ENCODE measurements around the gene ACSS3.
"Not testable (repeated sequence)": the region's sequence is repeated elsewhere in the genome, so short reads cannot be mapped to it uniquely, and the experiment has no call there.

ACSS3 gene

GRCh38 chr12:81209772-81210225 lies 131.9 kb downstream of the ACSS3 start:
- H3K4me3 Mint-ChIP-seq; DNase-seq; H3K27me3 Mint-ChIP-seq; H3K36me3 Mint-ChIP-seq (ENCODE audit: low read depth); ATAC-seq; H3K9me3 Mint-ChIP-seq; H3K27ac Mint-ChIP-seq; H3K4me1 Mint-ChIP-seq: not testable (repeated sequence)

DNA sequence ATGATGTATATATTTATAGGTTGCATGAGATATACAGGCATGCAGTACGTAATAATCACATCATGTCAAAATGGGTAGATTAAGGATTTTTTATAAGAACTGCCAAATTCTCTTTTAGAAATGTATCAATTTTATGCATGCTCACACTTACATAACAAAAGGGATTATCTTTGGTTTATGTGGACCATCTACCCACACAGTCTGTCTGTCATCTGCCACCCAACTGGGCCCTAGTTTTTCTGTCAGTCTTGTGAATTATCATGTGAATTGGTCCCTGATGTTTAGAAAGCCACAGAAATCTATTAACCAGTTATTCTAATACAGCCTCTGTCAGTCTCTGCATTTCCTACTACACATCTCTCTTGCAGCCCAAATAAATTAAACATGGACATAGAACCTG lies 133.4 kb downstream of the ACSS3 start:
- Mint-ChIP-seq H3K4me3 (no peak overlapping the region), H3K36me3 (ENCODE audit: low read depth) (no peaks in the 10 kb centered on the region), H3K4me1 (no peaks in the 10 kb centered on the region), H3K9me3 (no peaks in the 10 kb centered on the region), H3K27me3 (no peaks in the 10 kb centered on the region), H3K27ac (no peak overlapping the region)
- DNase-seq (no peak), ATAC-seq (no peak)

DNA sequence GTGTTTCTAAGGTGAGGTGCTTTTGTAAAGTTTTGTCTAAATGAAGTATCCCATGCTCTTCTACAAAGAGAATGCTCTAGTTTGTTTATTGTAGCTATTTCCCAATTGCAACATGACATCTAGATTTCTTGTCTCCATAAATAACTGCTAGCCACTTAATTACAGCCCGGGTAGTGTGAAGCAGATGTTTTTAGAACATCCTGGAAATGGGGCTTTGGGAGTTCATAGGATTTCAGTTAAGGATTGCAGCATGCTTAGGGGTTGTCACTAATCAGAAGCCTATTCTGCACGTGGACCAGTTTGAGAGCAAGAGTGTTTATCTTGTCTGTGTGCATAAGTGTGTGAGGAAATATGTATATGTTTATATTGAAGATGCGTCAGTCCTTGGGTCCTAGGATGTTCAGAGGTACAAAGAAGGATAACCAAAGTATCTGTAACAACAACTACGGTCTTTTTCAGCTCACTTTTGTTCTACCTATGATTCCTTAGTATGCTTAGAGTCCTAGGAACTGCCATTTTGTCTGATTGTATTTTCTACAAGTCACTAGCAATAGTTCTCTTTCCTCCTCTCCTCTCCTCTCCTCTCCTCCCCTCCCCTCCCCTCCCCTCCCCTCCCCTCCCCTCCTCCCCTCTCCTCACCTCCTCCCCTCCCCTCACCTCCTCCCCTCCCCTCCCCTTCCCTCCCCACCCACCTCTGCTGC lies 135.3 kb downstream of the ACSS3 start:
- Mint-ChIP-seq H3K27me3 (no peaks in the 10 kb centered on the region), H3K36me3 (ENCODE audit: low read depth) (no peaks in the 10 kb centered on the region), H3K27ac (no peak overlapping the region), H3K9me3 (no peaks in the 10 kb centered on the region), H3K4me1 (no peaks in the 10 kb centered on the region), H3K4me3 (no peak overlapping the region)
- DNase-seq (no peak), ATAC-seq (no peak)

- H3K9me3 Mint-ChIP-seq, result no peaks in the 10 kb centered on the region
- no peaks in the 10 kb centered on the region for H3K4me1 Mint-ChIP-seq
- no peak overlapping the region for H3K4me3 Mint-ChIP-seq
- H3K36me3 Mint-ChIP-seq (ENCODE audit: low read depth), result no peaks in the 10 kb centered on the region
- no peak overlapping the region for H3K27ac Mint-ChIP-seq
- no peak for DNase-seq
- no peaks in the 10 kb centered on the region for H3K27me3 Mint-ChIP-seq
- ATAC-seq, result no peak
Measured at GRCh38 chr12:81216739-81217138, 138.9 kb downstream of the ACSS3 start.

GRCh38 chr12:81221681-81222080 lies 143.8 kb downstream of the ACSS3 start:
- Mint-ChIP-seq H3K36me3 (ENCODE audit: low read depth) (no peaks in the 10 kb centered on the region), H3K9me3 (no peaks in the 10 kb centered on the region), H3K27ac (no peak overlapping the region), H3K27me3 (no peaks in the 10 kb centered on the region), H3K4me3 (no peak overlapping the region), H3K4me1 (no peaks in the 10 kb centered on the region)
- DNase-seq, result no peak
- no peak for ATAC-seq

DNA sequence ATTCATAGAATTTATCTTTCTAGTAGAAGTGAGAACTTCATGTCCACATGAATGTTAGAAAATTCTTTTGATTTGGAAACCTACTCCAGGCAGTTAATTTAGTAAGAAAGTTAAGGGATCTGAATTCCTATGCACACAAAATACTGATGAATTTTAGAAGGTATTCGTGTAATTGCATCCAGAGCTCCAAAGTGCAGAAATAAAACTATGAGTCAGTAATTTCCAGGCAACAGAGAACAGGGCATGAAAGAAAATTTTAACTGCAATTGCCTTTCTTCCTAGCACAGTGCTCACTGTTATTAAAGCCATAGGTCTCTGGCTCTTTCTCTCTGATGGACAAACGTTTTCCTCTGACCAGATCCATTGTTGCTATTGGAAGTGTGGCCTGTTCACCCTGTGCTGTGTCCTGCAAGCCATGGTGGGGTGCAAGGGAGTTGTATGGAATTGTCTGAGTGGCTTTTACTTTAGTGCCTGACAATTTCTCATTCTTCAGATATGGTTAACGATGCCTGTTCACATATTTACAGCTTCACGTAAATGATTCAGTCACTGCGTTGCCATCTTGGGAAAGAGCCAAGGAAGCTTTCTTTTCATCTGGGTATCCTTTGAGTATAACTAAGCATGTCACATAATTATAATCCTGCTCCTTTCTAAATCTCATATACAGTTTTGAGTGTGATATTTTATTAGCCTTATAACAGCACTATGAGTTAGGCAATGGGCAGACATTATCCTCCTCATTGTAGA lies 145.1 kb downstream of the ACSS3 start:
- DNase-seq (no peak), ATAC-seq (no peak)
- Mint-ChIP-seq H3K9me3 (no peaks in the 10 kb centered on the region), H3K27ac (no peak overlapping the region), H3K27me3 (no peaks in the 10 kb centered on the region), H3K36me3 (ENCODE audit: low read depth) (no peaks in the 10 kb centered on the region), H3K4me1 (no peaks in the 10 kb centered on the region), H3K4me3 (no peak overlapping the region)

DNA sequence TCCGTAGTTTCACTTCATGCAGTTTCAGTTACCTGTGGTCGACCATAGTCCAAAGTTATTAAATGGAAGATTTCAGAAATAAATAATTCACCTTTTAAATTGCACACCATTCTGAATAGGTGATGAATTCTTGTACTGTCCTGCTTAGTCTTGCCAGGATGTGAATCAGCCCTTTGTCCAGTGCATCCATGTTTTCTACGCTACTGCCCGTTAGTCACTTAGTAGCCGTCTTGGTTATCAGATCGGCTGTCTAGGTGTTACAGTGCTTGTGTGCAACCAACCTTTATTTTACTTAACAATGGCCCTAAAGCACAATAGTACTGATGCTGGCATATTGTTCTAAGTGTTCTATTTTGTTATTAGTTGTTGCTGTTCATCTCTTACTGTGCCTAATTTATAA lies 146.7 kb downstream of the ACSS3 start:
- Mint-ChIP-seq H3K4me3 (no peak overlapping the region), H3K36me3 (ENCODE audit: low read depth) (no peaks in the 10 kb centered on the region), H3K27ac (no peak overlapping the region), H3K9me3 (no peaks in the 10 kb centered on the region), H3K4me1 (no peaks in the 10 kb centered on the region), H3K27me3 (no peaks in the 10 kb centered on the region)
- DNase-seq (no peak), ATAC-seq (no peak)

- no peak overlapping the region for H3K27ac Mint-ChIP-seq
- no peak for ATAC-seq
- no peaks in the 10 kb centered on the region for H3K36me3 Mint-ChIP-seq (ENCODE audit: low read depth)
Measured at GRCh38 chr12:81229759-81230158, 151.9 kb downstream of the ACSS3 start.

DNA sequence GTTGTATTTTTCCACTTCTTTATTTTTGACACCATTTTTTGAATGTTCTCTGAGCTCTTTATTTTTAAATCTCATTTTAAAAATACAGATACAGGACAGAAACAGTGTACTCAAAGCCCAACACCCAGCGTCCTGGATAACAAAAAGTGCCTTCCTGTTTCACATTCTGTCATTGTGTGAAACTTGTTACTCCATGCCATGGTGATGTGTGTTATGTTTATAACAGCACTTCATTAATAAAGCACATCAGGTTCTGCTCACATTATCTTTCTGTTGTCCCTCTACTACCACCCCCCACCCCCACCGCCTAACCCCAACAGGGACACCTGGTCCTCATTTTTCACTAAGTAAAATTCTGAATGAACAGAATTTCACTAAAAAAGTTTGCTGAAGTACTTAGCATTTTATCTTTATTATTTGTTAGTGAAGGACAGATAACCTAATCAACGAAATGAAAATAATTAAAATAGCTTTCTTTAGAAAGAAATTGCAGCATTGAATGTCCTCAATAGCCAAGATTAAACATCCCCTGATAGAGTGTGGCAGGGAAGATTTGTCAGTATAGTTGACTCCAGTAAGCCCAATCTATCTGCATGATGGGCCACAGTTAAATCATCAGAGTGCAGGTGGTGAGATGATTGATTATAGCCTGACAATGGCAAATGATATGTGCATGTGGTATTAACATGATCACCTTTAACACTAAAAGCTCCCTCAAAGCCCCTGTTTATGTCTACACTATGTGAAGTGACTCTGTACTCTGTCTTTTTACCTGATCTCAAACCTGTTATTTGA lies 153.9 kb downstream of the ACSS3 start:
- no peaks in the 10 kb centered on the region for H3K27me3 Mint-ChIP-seq
- ATAC-seq (no peak), DNase-seq (no peak)
- H3K4me1 Mint-ChIP-seq, result no peaks in the 10 kb centered on the region
- H3K27ac Mint-ChIP-seq, result no peak overlapping the region
- no peak overlapping the region for H3K4me3 Mint-ChIP-seq
- no peaks in the 10 kb centered on the region for H3K9me3 Mint-ChIP-seq
- H3K36me3 Mint-ChIP-seq (ENCODE audit: low read depth), result no peaks in the 10 kb centered on the region

More at GRCh38 chr12:81229759-81230158, 151.9 kb downstream of the ACSS3 start:
- no peak overlapping the region for H3K4me3 Mint-ChIP-seq
- no peak for DNase-seq
- H3K27me3 Mint-ChIP-seq, result no peaks in the 10 kb centered on the region
- H3K9me3 Mint-ChIP-seq, result no peaks in the 10 kb centered on the region
- no peaks in the 10 kb centered on the region for H3K4me1 Mint-ChIP-seq

DNA sequence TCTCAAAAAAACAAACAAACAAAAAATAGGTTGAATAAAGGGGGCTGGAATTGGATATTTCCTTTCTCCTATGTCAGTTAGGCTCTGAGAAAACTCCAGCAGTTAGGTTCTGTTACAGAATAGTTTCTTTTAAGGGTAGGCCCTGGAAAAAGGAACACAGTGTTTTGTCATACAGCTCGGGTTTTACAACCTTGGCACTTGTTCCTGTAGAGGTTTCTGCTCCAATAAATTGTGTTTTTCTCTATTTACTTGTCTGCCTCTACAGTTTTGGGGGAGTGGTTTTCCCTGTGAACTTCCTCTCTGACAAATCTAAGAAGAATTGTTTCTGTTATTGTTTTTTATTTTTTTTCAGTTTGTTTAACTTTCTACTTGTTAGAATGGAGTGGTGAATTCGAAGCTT lies 167.6 kb downstream of the ACSS3 start:
- no peaks in the 10 kb centered on the region for H3K4me1 Mint-ChIP-seq
- H3K27ac Mint-ChIP-seq, result no peak overlapping the region
- peaks cover 14% of the 10 kb centered on the region for H3K9me3 Mint-ChIP-seq
- ATAC-seq (no peak), DNase-seq (no peak)
- no peaks in the 10 kb centered on the region for H3K36me3 Mint-ChIP-seq (ENCODE audit: low read depth)
- no peaks in the 10 kb centered on the region for H3K27me3 Mint-ChIP-seq
- no peak overlapping the region for H3K4me3 Mint-ChIP-seq

DNA sequence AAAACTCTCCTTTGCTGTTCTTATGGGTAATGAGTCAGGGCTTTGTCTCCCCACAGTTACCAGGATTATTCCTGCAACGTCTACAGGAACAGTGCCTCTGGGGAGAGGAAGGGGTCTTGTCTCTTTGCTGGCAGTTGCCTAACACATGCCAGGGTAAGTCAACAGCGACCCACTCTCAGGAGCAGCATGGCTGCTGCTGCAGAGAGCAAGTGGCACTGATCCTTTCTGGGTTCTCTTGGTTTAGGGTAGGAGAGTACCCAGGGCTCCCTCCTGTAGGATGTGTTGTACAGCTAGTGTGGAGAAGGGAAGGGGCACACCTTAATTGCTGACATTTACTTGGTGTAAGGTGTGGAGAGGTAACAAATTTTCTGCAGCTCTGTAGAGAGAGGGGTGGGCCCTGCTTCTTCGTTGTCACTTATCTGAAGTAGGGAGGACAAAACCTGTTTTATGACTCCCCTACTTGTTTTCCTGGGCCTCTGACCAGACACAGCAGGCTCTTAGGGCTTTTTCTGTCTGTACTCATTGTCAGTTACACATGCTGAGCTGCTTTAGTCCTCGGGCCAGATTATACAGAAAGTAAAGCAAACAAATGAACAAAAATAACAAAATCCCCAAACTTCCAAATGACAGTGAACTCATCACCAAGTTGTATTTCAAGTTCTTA lies 168.2 kb downstream of the ACSS3 start:
- ATAC-seq (no peak), DNase-seq (no peak)
- peaks cover 14% of the 10 kb centered on the region for H3K9me3 Mint-ChIP-seq
- no peaks in the 10 kb centered on the region for H3K27me3 Mint-ChIP-seq
- H3K4me3 Mint-ChIP-seq, result no peak overlapping the region
- H3K4me1 Mint-ChIP-seq, result no peaks in the 10 kb centered on the region
- H3K36me3 Mint-ChIP-seq (ENCODE audit: low read depth), result no peaks in the 10 kb centered on the region
- H3K27ac Mint-ChIP-seq, result no peak overlapping the region

- Mint-ChIP-seq H3K4me1 (no peaks in the 10 kb centered on the region), H3K36me3 (ENCODE audit: low read depth) (no peaks in the 10 kb centered on the region), H3K9me3 (no peaks in the 10 kb centered on the region), H3K27ac (no peak overlapping the region), H3K27me3 (no peaks in the 10 kb centered on the region), H3K4me3 (no peak overlapping the region)
- ATAC-seq (no peak), DNase-seq (no peak)
Measured at GRCh38 chr12:81249976-81250375, 172.1 kb downstream of the ACSS3 start.

DNA sequence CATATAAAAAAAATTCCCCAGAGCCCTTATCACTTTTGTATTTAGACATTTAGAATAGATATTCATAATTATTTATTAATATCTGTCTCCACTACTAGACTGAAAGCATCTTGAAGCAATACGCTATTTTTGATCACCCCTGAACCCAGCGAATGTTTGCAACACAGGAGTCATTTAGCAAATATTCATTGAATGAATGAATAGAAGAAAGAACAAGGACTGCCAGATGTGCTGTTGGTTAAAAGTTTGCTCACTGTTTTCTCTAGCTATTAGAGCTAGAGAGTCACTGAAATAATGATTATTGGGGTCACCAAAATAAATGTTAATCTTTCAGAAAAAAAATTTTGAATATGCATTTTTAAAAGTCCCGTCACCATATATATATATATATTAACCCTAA lies 174.3 kb downstream of the ACSS3 start:
- no peaks in the 10 kb centered on the region for H3K27me3 Mint-ChIP-seq
- ATAC-seq (no peak), DNase-seq (no peak)
- H3K27ac Mint-ChIP-seq, result no peak overlapping the region
- H3K36me3 Mint-ChIP-seq (ENCODE audit: low read depth), result no peaks in the 10 kb centered on the region
- no peak overlapping the region for H3K4me3 Mint-ChIP-seq
- H3K9me3 Mint-ChIP-seq, result no peaks in the 10 kb centered on the region
- H3K4me1 Mint-ChIP-seq, result no peaks in the 10 kb centered on the region

DNA sequence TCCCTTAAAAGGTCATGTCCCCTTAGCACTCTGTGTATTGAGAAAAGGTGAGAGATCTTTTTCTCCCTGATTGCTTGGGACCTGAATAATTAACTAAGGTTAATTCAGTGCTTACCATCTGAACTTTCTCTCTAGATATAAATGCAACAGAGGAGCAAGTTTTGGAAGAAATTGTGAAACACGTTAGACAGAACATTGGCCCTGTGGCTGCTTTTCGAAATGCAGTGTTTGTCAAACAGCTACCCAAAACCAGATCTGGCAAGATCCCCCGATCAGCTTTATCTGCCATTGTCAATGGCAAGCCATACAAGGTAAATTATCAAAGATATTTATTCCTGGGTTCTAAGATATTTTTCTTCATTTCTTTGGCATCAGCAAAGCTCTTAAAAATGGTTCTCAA lies 175.5 kb downstream of the ACSS3 start:
- DNase-seq (no peak), ATAC-seq (no peak)
- Mint-ChIP-seq H3K4me1 (no peaks in the 10 kb centered on the region), H3K4me3 (no peak overlapping the region), H3K9me3 (no peaks in the 10 kb centered on the region), H3K36me3 (ENCODE audit: low read depth) (no peaks in the 10 kb centered on the region), H3K27me3 (no peaks in the 10 kb centered on the region), H3K27ac (no peak overlapping the region)

Measured in activated naive CD8-positive, alpha-beta T cell treated with anti-CD3 and anti-CD28 coated beads, Interleukin-2, amount 50 U/mL, for 24 hours (primary cell).